ENCODE measurements around the gene COL19A1. TPM values are rescaled to one million over a fixed set of nuclear protein-coding genes. Genes with fewer than 3 reads are reported as not detected.

The COL19A1 gene
- total and polyA plus RNA-seq, 9 donors: 0.20 to 0.23 TPM; not detected in 7

DNA sequence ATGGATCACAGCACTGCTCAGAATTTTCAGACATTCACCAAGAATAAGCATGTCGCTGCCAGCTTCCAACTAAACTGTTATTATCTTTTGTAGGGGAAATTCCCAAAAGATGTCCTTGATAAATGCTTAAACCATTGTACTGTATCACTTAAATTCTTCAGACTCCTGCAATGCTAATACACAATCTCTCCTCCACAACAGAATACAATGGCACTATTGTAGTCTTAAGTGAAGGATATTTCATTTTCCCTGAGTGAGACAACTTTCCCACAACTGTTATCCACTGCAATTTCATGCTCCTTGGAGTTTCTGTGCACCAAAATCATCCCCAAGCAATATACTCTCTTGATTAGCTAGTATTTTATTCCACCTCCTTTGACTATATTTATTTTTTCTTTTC lies 246.8 kb downstream of the COL19A1 start:
- intact Hi-C loops (cut with DNase I): no loop called here
- Histone ChIP-seq H3K27me3 (no peaks in the 10 kb centered on the region), H3K4me3 (no peak overlapping the region), H3K4me1 (ENCODE audit: insufficient read depth) (no peaks in the 10 kb centered on the region), H3K36me3 (no peaks in the 10 kb centered on the region), H3K9me3 (no peaks in the 10 kb centered on the region), H3K27ac (no peak overlapping the region)
- no peak for TF ChIP-seq POLR2A (IDR thresholded peaks at IDR 0.05)
- no peak for TF ChIP-seq EP300 (IDR thresholded peaks at IDR 0.05)
- TF ChIP-seq, protein P1, sequence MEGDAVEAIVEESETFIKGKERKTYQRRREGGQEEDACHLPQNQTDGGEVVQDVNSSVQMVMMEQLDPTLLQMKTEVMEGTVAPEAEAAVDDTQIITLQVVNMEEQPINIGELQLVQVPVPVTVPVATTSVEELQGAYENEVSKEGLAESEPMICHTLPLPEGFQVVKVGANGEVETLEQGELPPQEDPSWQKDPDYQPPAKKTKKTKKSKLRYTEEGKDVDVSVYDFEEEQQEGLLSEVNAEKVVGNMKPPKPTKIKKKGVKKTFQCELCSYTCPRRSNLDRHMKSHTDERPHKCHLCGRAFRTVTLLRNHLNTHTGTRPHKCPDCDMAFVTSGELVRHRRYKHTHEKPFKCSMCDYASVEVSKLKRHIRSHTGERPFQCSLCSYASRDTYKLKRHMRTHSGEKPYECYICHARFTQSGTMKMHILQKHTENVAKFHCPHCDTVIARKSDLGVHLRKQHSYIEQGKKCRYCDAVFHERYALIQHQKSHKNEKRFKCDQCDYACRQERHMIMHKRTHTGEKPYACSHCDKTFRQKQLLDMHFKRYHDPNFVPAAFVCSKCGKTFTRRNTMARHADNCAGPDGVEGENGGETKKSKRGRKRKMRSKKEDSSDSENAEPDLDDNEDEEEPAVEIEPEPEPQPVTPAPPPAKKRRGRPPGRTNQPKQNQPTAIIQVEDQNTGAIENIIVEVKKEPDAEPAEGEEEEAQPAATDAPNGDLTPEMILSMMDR (IDR thresholded peaks at IDR 0.05): no peak
- 82 to 87% (median 83%) methylated on average over 1 of the region's 1 CpG for WGBS, 3 donors
- no peak for DNase-seq

DNA sequence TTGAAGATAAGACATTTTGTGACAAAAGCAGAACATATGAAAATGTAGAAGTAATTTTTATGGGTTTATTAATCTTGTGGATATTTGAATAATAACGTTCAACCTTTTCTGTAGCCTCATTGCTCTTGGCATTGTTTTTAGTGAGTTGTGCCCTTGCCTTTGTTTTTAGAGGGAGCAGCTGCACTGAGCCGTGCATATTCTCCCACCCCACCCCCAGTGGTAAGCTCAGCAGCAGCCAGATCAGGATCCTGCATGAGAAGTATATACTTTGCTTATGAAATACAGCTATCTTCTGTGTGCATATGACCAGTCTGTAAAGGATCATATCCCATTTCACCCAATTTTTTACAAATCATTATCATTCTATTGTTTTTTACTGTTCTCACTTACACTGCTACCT lies 252.3 kb downstream of the COL19A1 start:
- no peak overlapping the region for H3K27ac ChIP-seq
- H3K4me3 ChIP-seq: no peak overlapping the region
- WGBS, 3 donors: 31 to 55% (median 50%) methylated on average over 2 of the region's 2 CpGs
- TF ChIP-seq EP300 (IDR thresholded peaks at IDR 0.05): no peak
- TF ChIP-seq POLR2A (IDR thresholded peaks at IDR 0.05): no peak
- DNase-seq: no peak
- H3K9me3 ChIP-seq: no peaks in the 10 kb centered on the region
- H3K27me3 ChIP-seq: no peaks in the 10 kb centered on the region
- intact Hi-C loops (cut with DNase I): loop anchor here in 1 of 4 donors (5.0 kb wide), 1 partner anchor 1121 kb away; no protein-coding TSS in a partner anchor
- no peaks in the 10 kb centered on the region for H3K4me1 ChIP-seq (ENCODE audit: insufficient read depth)
- H3K36me3 ChIP-seq: no peaks in the 10 kb centered on the region

DNA sequence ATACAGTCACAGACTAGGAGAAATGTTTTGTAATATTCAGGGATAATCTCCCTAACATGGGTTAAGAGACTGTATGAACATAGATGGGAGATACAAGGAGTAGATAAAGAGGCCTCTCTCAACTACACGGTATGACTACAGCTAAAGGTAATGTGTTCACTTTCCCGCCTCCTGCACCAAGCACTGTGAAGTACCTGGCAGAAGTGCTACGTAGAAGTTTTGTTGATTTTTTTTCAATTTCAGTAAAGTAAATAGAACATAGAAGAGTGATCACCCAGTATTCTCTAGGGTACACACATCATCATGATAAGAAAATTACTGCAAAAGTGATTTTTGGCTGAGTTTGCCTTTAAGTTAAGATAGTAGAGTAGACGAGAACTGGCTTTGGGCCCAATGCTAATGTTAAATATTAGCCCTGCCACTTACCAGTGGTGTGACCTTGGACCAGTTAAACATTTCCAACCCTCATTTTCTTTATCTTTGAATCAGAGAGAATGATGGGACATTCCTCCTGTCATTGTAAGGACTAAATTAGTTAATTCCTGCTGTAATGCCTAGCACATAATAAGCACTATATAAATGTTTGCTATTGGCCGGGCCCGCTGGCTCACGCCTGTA lies 253.0 kb downstream of the COL19A1 start:
- WGBS, 3 donors: 76 to 79% (median 78%) methylated on average over 7 of the region's 7 CpGs

DNA sequence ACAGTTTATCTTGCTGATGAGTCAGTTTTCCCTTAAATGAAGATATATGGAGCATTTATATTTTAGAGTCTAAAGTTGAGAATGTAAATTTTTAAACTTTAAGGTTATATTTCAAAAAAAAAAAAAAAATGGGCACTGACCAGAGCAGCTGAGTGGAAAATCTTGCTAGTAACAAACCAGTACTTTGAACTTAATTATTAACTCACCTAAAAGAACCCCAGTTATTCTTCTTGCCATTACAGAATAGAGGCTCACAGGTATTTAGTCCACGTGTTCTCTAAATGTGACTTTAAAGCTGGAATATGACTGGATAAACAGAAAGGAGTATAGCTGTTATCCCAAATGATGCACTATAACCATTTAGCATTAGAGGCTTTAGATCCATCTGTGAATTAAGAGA lies 258.1 kb downstream of the COL19A1 start:
- Histone ChIP-seq H3K27me3 (no peaks in the 10 kb centered on the region), H3K4me3 (no peak overlapping the region), H3K4me1 (ENCODE audit: insufficient read depth) (no peaks in the 10 kb centered on the region), H3K36me3 (no peaks in the 10 kb centered on the region), H3K9me3 (no peaks in the 10 kb centered on the region), H3K27ac (no peak overlapping the region)
- no peak for DNase-seq
- intact Hi-C loops (cut with DNase I): no loop called here
- WGBS, 3 donors: 81 to 87% (median 81%) methylated on average over 1 of the region's 1 CpG
- TF ChIP-seq EP300 (IDR thresholded peaks at IDR 0.05) (no peak), POLR2A (IDR thresholded peaks at IDR 0.05) (no peak)
- TF ChIP-seq, protein P1 (IDR thresholded peaks at IDR 0.05): no peak

More for the DNA sequence above, 253.0 kb downstream of the COL19A1 start:
- intact Hi-C loops (cut with DNase I): loop anchor here in 1 of 4 donors (5.0 kb wide), 1 partner anchor 1122 kb away; no protein-coding TSS in a partner anchor
- H3K27me3 ChIP-seq: no peaks in the 10 kb centered on the region
- no peaks in the 10 kb centered on the region for H3K9me3 ChIP-seq
- DNase-seq: no peak
- no peaks in the 10 kb centered on the region for H3K4me1 ChIP-seq (ENCODE audit: insufficient read depth)
- TF ChIP-seq POLR2A (IDR thresholded peaks at IDR 0.05): no peak
- TF ChIP-seq, protein P1 (IDR thresholded peaks at IDR 0.05): no peak
- no peaks in the 10 kb centered on the region for H3K36me3 ChIP-seq
- no peak overlapping the region for H3K27ac ChIP-seq
- H3K4me3 ChIP-seq: no peak overlapping the region

DNA sequence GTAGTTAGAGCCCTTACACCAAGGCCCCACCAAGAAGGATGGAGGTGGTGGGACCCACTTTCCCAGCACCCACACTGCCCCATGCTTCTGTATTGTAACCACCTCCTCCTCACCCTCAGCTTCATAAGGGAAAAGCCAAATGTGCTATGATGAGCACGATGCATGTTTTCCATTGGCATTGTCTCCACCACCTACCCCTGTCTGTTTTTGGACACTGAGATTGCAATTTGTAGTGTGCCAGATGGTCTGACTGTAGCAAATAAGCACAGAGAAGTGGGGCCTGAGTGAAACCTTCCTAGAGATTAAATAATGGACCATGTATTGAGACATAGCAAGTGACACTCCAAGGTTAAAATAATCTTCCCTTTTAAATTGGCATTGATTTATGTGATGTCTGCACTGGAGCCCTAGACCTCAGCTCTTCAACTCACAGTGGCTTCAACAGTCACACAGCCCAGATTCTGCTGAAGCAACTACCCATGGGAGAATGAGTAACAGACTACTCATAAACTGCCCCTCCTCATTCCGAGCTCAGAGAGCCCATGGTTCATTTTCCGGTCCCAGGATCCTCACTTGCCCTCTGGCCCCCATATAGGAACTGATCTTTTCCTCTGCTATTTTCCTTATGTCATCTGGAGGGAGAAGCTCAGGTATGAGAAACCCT lies 258.7 kb downstream of the COL19A1 start:
- intact Hi-C loops (cut with DNase I): no loop called here
- H3K9me3 ChIP-seq: no peaks in the 10 kb centered on the region
- 47 to 51% (median 48%) methylated on average over 3 of the region's 3 CpGs for WGBS, 3 donors
- no peak overlapping the region for H3K4me3 ChIP-seq
- H3K36me3 ChIP-seq: no peaks in the 10 kb centered on the region
- TF ChIP-seq, protein P1 (IDR thresholded peaks at IDR 0.05): no peak
- TF ChIP-seq EP300 (IDR thresholded peaks at IDR 0.05) (no peak), POLR2A (IDR thresholded peaks at IDR 0.05) (no peak)
- no peaks in the 10 kb centered on the region for H3K4me1 ChIP-seq (ENCODE audit: insufficient read depth)
- DNase-seq: no peak
- H3K27me3 ChIP-seq: no peaks in the 10 kb centered on the region
- no peak overlapping the region for H3K27ac ChIP-seq

Measured in ovary (tissue), 9 donors.